Fibroblast of villous mesenchyme (primary cell): ENCODE measurements around the gene PGAM5. TPM values are rescaled to one million over a fixed set of nuclear protein-coding genes. Genes with fewer than 3 reads are reported as not detected.
A peak's percentile ranks its signal among the peaks of the same experiment; 100 is the strongest.

Source experiments
- DNase-seq: peaks from one replicate; pipeline ENCODE4 v3.0.0-alpha.2; 2010; ENCODE audit warnings: low read depth
- H3K4me3 ChIP-seq: 2 replicates; pipeline ENCODE4 v1.5.1; 2011; ENCODE audit warnings: low read depth, mild to moderate bottlenecking, low read length
- CTCF ChIP-seq: IDR thresholded peaks from 2 replicates; pipeline ENCODE4 v1.5.1; 2012; ENCODE audit warnings: low read depth, mild to moderate bottlenecking, low read length; ENCODE audit not compliant: insufficient read depth
- total RNA-seq: library from RNA; depleted of rRNA; stranded (reverse); fragments of >200 nt; gene quantifications from 2 replicates; pipeline ENCODE4 v1.2.3, GENCODE V29; 2012

Gene PGAM5
- total RNA-seq, 1 donor = 39.3 TPM

GRCh38 chr12:132761032-132761920 is 50.6 kb downstream of the PGAM5 start, which contains the start of gene ANKLE2:
ANKLE2 (minus strand) TSS chr12:132761832; CDS start chr12:132761798, 34 bp downstream.
- DNase-seq = peak; percentile 78
- no peak for TF ChIP-seq CTCF
- peak within 1 kb of the TSS; percentile 82 for H3K4me3 ChIP-seq

GRCh38 chr12:132761921-132762583 is 51.4 kb downstream of the PGAM5 start:
- H3K4me3 ChIP-seq = peak overlapping the region; percentile 82
- no peak for TF ChIP-seq CTCF
- peak; percentile 93 for DNase-seq

GRCh38 chr12:132764231-132764630 is 53.6 kb downstream of the PGAM5 start:
- no peak overlapping the region for H3K4me3 ChIP-seq
- no peak for DNase-seq
- no peak for TF ChIP-seq CTCF

GRCh38 chr12:132765361-132765760 is 54.7 kb downstream of the PGAM5 start:
- H3K4me3 ChIP-seq = no peak overlapping the region
- no peak for DNase-seq
- TF ChIP-seq CTCF = no peak

- no peak overlapping the region for H3K4me3 ChIP-seq
- no peak for DNase-seq
- no peak for TF ChIP-seq CTCF
Observed at GRCh38 chr12:132766380-132767085, 55.9 kb downstream of the PGAM5 start.

GRCh38 chr12:132771126-132771838 is 60.6 kb downstream of the PGAM5 start:
- peak; percentile 84 for DNase-seq
- TF ChIP-seq CTCF = no peak
- H3K4me3 ChIP-seq = no peak overlapping the region
